Measurements from ENCODE around the gene OTOA. TPM values are rescaled to one million over a fixed set of nuclear protein-coding genes. Genes with fewer than 3 reads are reported as not detected.

The OTOA gene
- total RNA-seq, 1 experiment from 2014 or later = 0.11 TPM

Other genes starting within 250 kb of the OTOA start
- gene METTL9, start 64.4 kb upstream of the OTOA start, total RNA-seq (2021) = 108 TPM in 2 replicates
- not detected in 2 replicates for gene IGSF6, start 11.4 kb upstream of the OTOA start, total RNA-seq (2021)
- gene NPIPB4, start 193.8 kb downstream of the OTOA start, total RNA-seq (2021) = 110 and 161 TPM in 2 replicates

Measured in H9 (cell line).